Measurements from ENCODE around the gene S100A2. TPM values are rescaled to one million over a fixed set of nuclear protein-coding genes. Genes with fewer than 3 reads are reported as not detected.

Gene S100A2
- total and polyA plus RNA-seq, 2 of the 13 experiments (the other 11 are each of a cell fraction or from before 2014, with no cell fraction given), result 1.2 TPM

DNA sequence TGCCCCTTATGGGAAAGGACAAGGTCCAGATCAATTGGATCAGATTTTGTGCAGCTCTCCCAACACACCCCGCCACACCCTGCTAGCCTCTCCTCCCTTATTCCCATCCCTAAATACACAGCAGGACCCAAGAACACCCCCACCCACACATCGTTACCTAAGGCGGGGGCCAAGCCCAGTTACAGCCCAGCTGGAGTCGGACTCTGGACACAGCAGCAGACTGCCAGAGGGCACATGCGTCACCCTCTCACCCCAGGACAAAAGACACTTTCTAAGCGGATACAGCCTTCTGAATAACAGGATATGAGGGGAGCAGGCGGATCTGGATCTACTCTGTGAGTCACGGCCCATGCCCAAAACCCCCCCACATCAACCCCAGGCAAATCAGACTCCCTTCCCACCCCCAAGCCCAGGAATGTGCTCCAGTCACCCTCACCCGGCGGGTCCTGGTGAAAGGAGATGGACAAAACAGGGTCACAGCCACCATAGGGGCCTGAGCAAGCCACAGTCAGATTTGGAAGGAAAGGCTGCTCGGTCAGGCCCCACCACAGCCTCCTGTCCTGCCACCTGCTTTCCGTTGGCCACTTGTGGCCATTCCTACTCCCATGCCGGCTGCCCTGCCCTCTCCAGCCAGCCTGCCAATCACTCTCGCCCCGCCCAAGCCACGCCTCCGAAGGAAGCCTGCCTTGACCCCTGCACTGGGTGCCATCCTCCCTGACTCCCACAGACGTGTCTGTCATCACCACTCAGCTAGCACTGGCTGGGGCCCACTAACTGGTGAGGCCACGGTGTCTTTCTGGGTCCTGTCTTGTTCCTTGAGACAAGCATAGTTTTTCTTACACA is 43.3 kb upstream of the S100A2 start (continued):
- TF ChIP-seq ZNF572 (CRISPR knock-in tag; IDR thresholded peaks at IDR 0.05) (peak; percentile 50; the same call in 1 of the 2 replicates), XRCC5 (optimal IDR thresholded peaks at IDR 0.05; ENCODE audit: low read length) (peak; percentile 36), ZNF468 (CRISPR knock-in tag; IDR thresholded peaks at IDR 0.05) (no peak), ZNF678 (CRISPR knock-in tag; IDR thresholded peaks at IDR 0.05) (0 out of 2 replicates have a peak, but pooled peaks have one; percentile 79), RXRA (CRISPR knock-in tag; IDR thresholded peaks at IDR 0.05) (peak; percentile 80), ATF7 (IDR thresholded peaks at IDR 0.05) (no peak), ATF7 (CRISPR knock-in tag; IDR thresholded peaks at IDR 0.05) (peak; percentile 86), ZNF891 (CRISPR knock-in tag; IDR thresholded peaks at IDR 0.05) (peak; percentile 79), SOX6 (IDR thresholded peaks at IDR 0.05) (no peak), SOX6 (CRISPR knock-in tag; IDR thresholded peaks at IDR 0.05) (peak; percentile 38; the same call in 1 of the 2 replicates), TEAD3 (CRISPR knock-in tag; optimal IDR thresholded peaks at IDR 0.05; ENCODE audit: borderline replicate concordance) (peak; percentile 86), JDP2 (CRISPR knock-in tag; IDR thresholded peaks at IDR 0.05; ENCODE audit: borderline replicate concordance) (no peak), HOXA3 (CRISPR knock-in tag; IDR thresholded peaks at IDR 0.05) (peak; percentile 71; the same call in 1 of the 2 replicates), ZNF563 (CRISPR knock-in tag; IDR thresholded peaks at IDR 0.05) (0 out of 2 replicates have a peak, but pooled peaks have one; percentile 68), ZNF761 (CRISPR knock-in tag; conservative IDR thresholded peaks at IDR 0.05) (peak; percentile 86; the same call in 1 of the 2 replicates)
- TF ChIP-seq, protein P1, sequence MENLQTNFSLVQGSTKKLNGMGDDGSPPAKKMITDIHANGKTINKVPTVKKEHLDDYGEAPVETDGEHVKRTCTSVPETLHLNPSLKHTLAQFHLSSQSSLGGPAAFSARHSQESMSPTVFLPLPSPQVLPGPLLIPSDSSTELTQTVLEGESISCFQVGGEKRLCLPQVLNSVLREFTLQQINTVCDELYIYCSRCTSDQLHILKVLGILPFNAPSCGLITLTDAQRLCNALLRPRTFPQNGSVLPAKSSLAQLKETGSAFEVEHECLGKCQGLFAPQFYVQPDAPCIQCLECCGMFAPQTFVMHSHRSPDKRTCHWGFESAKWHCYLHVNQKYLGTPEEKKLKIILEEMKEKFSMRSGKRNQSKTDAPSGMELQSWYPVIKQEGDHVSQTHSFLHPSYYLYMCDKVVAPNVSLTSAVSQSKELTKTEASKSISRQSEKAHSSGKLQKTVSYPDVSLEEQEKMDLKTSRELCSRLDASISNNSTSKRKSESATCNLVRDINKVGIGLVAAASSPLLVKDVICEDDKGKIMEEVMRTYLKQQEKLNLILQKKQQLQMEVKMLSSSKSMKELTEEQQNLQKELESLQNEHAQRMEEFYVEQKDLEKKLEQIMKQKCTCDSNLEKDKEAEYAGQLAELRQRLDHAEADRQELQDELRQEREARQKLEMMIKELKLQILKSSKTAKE (CRISPR knock-in tag; IDR thresholded peaks at IDR 0.05; ENCODE audit: borderline replicate concordance), result peak; percentile 49; the same call in 1 of the 2 replicates
- TF ChIP-seq, protein P2, sequence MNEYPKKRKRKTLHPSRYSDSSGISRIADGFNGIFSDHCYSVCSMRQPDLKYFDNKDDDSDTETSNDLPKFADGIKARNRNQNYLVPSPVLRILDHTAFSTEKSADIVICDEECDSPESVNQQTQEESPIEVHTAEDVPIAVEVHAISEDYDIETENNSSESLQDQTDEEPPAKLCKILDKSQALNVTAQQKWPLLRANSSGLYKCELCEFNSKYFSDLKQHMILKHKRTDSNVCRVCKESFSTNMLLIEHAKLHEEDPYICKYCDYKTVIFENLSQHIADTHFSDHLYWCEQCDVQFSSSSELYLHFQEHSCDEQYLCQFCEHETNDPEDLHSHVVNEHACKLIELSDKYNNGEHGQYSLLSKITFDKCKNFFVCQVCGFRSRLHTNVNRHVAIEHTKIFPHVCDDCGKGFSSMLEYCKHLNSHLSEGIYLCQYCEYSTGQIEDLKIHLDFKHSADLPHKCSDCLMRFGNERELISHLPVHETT (CRISPR knock-in tag; conservative IDR thresholded peaks at IDR 0.05), result 0 out of 2 replicates have a peak, but pooled peaks have one; percentile 39
- TF ChIP-seq, protein P3, sequence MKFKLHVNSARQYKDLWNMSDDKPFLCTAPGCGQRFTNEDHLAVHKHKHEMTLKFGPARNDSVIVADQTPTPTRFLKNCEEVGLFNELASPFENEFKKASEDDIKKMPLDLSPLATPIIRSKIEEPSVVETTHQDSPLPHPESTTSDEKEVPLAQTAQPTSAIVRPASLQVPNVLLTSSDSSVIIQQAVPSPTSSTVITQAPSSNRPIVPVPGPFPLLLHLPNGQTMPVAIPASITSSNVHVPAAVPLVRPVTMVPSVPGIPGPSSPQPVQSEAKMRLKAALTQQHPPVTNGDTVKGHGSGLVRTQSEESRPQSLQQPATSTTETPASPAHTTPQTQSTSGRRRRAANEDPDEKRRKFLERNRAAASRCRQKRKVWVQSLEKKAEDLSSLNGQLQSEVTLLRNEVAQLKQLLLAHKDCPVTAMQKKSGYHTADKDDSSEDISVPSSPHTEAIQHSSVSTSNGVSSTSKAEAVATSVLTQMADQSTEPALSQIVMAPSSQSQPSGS (CRISPR knock-in tag; IDR thresholded peaks at IDR 0.05), result 0 out of 2 replicates have a peak, but pooled peaks have one; percentile 10
- TF ChIP-seq, protein P4, sequence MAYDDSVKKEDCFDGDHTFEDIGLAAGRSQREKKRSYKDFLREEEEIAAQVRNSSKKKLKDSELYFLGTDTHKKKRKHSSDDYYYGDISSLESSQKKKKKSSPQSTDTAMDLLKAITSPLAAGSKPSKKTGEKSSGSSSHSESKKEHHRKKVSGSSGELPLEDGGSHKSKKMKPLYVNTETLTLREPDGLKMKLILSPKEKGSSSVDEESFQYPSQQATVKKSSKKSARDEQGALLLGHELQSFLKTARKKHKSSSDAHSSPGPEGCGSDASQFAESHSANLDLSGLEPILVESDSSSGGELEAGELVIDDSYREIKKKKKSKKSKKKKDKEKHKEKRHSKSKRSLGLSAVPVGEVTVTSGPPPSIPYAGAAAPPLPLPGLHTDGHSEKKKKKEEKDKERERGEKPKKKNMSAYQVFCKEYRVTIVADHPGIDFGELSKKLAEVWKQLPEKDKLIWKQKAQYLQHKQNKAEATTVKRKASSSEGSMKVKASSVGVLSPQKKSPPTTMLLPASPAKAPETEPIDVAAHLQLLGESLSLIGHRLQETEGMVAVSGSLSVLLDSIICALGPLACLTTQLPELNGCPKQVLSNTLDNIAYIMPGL (CRISPR knock-in tag; IDR thresholded peaks at IDR 0.05; ENCODE audit: borderline replicate concordance in 1 of 2, low read depth in 1 of 2), result peak in 1 of 2 experiments; percentile 69; a peak in 3 of 4 replicates

All from HepG2 (cell line).